Pancreas (tissue), 10 donors: ENCODE measurements around the gene SIL1. TPM values are rescaled to one million over a fixed set of nuclear protein-coding genes. Genes with fewer than 3 reads are reported as not detected.
A peak's percentile ranks its signal among the peaks of the same experiment; 100 is the strongest.
"Not testable (repeated sequence)": the region's sequence is repeated elsewhere in the genome, so short reads cannot be mapped to it uniquely, and the experiment has no call there.

Experiments used
- ATAC-seq, 4 donors: fragments of 200-7000 bp; cut with Tn5 transposase; one replicate each; pipeline versions ENCODE4 v1.8.0 to v1.9.1; 2020; ENCODE audit warnings: mild to moderate bottlenecking in 4 of 4, moderate library complexity in 4 of 4
- DNase-seq, 6 donors: peaks; one replicate each; pipeline ENCODE4 v3.0.0-alpha.2; 2020
- FAIRE-seq: peaks from 2 replicates; lab custom pipeline; 2012; peaks lifted over from hg19 to GRCh38; lab: Jason Lieb, UNC
- H3K27ac ChIP-seq, 4 donors: fragments of 200-600 bp; sonication (generic); 1 replicate in 3 of 4; 2 replicates in 1 of 4; pipeline versions ENCODE4 v1.5.0 to v1.8.0; 2020
- H3K27me3 ChIP-seq, 4 donors: fragments of 200-600 bp; one replicate each; pipeline ENCODE4 v1.8.0; 2021
- H3K36me3 ChIP-seq, 3 donors: fragments of 200-600 bp; sonication (generic) in 1 of 3; one replicate each; pipeline versions ENCODE4 v1.5.0 to v1.8.0; 2020 to 2021
- H3K4me1 ChIP-seq, 3 donors: fragments of 200-600 bp; one replicate each; pipeline ENCODE4 v1.8.0; 2021
- H3K4me3 ChIP-seq, 4 donors: fragments of 200-600 bp; sonication (generic) in 2 of 4; one replicate each; pipeline versions ENCODE4 v1.5.0 to v1.8.0; 2020 to 2021
- H3K9me3 ChIP-seq, 4 donors: fragments of 200-600 bp; one replicate each; pipeline ENCODE4 v1.8.0; 2021
- CTCF ChIP-seq, 4 donors: fragments of 200-600 bp; sonication (generic) in 3 of 4; IDR thresholded peaks; one replicate each; pipeline versions ENCODE4 v1.5.0 to v1.8.0; 2021; ENCODE audit warnings: antibody characterized with exemption in 4 of 4
- WGBS, 2 donors: extraction: QIAGEN DNeasy Blood & Tissue Kit; methylation state at CpG; one replicate each; pipeline ENCODE4 v1.1.7; 2013; 5-methylcytosine and 5-hydroxymethylcytosine counted together
- intact Hi-C, 3 donors: fragments of 100-400 bp; cut with DNase I; formaldehyde crosslinking; loops; one replicate each; pipeline versions ENCODE4 v1.11.1 to v1.14.2; 2022
- polyA plus RNA-seq, 2 donors: library from polyadenylated mRNA; stranded (reverse); fragments of 200-250 nt; gene quantifications; one replicate each; pipeline ENCODE4 v1.2.3, GENCODE V29; 2013
- total RNA-seq, 6 donors: library from RNA; stranded (reverse); fragmentation: NEBNext Ultra II Directional in 4 of 6; extraction: Animal tissue kit (Norgen Biotek cat#: 25700) in 4 of 6; gene quantifications; one replicate each; pipeline versions ENCODE4 v1.2.1 to v1.2.4, GENCODE V29; 2021 to 2023
- donor health status: healthy with polysubstance abuse.
- donor health status: DM: no; HTN: no; CAD: no; lungs with moderate emphysema.
- donor health status: DM: no; HTN: no; CAD: no.
- donor health status: control.
- donor health status: control.
- donor health status: Bipolar disorder and iron deficiency.
- donor health status: DM: yes; HTN: yes; CAD: no.
- donor health status: DM: no; HTN: no; CAD: no.
- donor health status: DM: no; HTN: no; CAD: no.
- donor health status: DM: yes; HTN: yes; CAD: no.

SIL1 gene
- total and polyA plus RNA-seq, 8 donors, result 38.6 to 119 (median 55.0) TPM

- intact Hi-C loops, result no loop called here
- no peak overlapping the region for H3K4me3 ChIP-seq
- FAIRE-seq (no peak), DNase-seq (no peak), ATAC-seq (no peak)
- peaks cover 0 to 13% (median 13%) of the 10 kb centered on the region in 3 donors for H3K4me1 ChIP-seq
- 44 to 54% methylated on average over 8 of the region's 8 CpGs for WGBS, 2 donors
- H3K9me3 ChIP-seq, result no peaks in the 10 kb centered on the region
- no peaks in the 10 kb centered on the region for H3K27me3 ChIP-seq
- TF ChIP-seq CTCF (IDR thresholded peaks at IDR 0.05), result no peak
- peaks cover 5 to 55% (median 40%) of the 10 kb centered on the region in 3 donors for H3K36me3 ChIP-seq
- H3K27ac ChIP-seq, result peak overlapping the region in 2 of 4 donors; percentile 41 to 48
These were observed 270.6 kb downstream of the SIL1 start for GRCh38 chr5:138927544-138927943.

DNA sequence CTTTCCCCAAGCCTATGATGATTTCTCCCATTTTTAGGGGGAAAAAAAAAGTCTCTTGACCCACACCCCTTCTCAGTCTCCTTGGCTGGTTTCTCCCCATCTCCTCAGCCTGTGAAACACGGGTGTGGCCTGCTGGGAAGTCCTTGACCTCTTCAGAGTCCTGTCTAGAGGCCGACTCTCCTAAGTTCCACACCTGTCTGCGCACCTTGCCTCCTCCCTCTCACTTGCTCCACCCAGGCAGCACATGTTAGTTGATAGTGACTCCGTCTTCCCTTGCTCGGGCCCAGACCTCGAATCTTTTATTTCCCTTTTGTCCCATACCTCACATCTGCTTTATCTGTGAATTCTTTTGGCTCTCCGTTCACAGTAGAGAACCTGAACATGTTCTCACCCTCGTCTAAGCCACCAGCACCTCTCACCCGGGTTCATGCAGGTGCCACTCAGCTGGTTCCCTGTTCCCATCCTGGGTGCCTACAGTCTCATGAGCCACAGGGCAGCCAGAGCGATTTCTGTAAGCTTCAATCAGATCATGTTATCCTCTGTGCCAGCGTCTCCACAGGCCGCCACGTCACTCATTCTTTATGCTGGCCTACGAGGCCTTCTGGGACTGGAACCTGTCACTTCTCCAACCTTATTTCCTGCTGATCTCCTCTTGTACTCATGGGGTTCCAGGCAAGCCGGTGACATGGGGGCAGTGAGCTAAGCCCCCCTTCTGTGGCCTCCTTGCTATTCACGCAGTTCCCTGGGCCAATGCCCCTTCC lies 271.3 kb downstream of the SIL1 start:
- 69% methylated on average over 16 of the region's 16 CpGs for whole genome bisulfite sequencing, 2 donors
- no peaks in the 10 kb centered on the region for H3K27me3 ChIP-seq
- no peak for TF ChIP-seq CTCF (IDR thresholded peaks at IDR 0.05)
- peaks cover 0 to 13% (median 13%) of the 10 kb centered on the region in 3 donors for H3K4me1 ChIP-seq
- FAIRE-seq (no peak), DNase-seq (no peak), ATAC-seq (no peak)
- H3K27ac ChIP-seq, result peak overlapping the region in 1 of 4 donors; percentile 41
- intact Hi-C loops, result no loop called here
- H3K36me3 ChIP-seq, result peaks cover 5 to 49% (median 37%) of the 10 kb centered on the region in 3 donors
- no peaks in the 10 kb centered on the region for H3K9me3 ChIP-seq
- no peak overlapping the region for H3K4me3 ChIP-seq

- 92 to 96% methylated on average over 11 of the region's 11 CpGs for WGBS, 2 donors
- H3K36me3 ChIP-seq, result peaks cover 5 to 43% (median 31%) of the 10 kb centered on the region in 3 donors
- H3K4me1 ChIP-seq, result peaks cover 0 to 13% (median 13%) of the 10 kb centered on the region in 3 donors
- ATAC-seq, result no peak
- no peak overlapping the region for H3K27ac ChIP-seq
- H3K27me3 ChIP-seq, result no peaks in the 10 kb centered on the region
- TF ChIP-seq CTCF (IDR thresholded peaks at IDR 0.05), result no peak
- FAIRE-seq, result no peak
- intact Hi-C loops, result no loop called here
- DNase-seq, result peak in 1 of 6 donors; percentile 49
- no peak overlapping the region for H3K4me3 ChIP-seq
- H3K9me3 ChIP-seq, result no peaks in the 10 kb centered on the region
These were observed 271.9 kb downstream of the SIL1 start for GRCh38 chr5:138926257-138926656.

DNA sequence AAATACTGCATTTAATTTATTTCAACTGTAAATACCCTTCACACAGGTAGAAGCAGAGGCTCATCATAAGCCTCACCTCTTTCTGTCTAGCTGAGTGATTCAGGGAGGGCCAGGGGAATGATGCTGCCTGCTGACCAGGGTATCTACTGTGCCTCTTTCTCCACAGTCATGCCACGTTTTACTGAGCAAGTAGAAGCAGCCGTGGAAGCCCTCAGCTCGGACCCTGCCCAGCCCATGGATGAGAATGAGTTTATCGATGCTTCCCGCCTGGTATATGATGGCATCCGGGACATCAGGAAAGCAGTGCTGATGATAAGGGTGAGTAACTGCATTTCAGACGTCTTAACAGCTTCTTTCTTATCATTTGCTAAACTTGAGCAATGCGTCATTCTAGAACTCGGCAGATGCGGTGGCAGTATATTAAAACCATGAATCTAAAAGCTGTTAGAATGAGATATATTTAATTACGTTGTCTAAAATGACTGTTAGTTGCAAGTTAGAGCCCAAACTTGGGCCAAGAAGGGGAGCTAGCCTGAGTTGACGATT lies 273.0 kb downstream of the SIL1 start:
- no peak for TF ChIP-seq CTCF (IDR thresholded peaks at IDR 0.05)
- no peak for FAIRE-seq
- 87 to 89% methylated on average over 12 of the region's 12 CpGs for WGBS, 2 donors
- H3K9me3 ChIP-seq, result no peaks in the 10 kb centered on the region
- intact Hi-C loops, result no loop called here
- H3K27ac ChIP-seq, result no peak overlapping the region
- H3K4me1 ChIP-seq, result peaks cover 0 to 13% (median 13%) of the 10 kb centered on the region in 3 donors
- no peak for ATAC-seq
- no peak overlapping the region for H3K4me3 ChIP-seq
- H3K27me3 ChIP-seq, result no peaks in the 10 kb centered on the region
- H3K36me3 ChIP-seq, result peaks cover 0 to 34% (median 20%) of the 10 kb centered on the region in 3 donors
- DNase-seq, result no peak

GRCh38 chr5:138922494-138922893 lies 275.7 kb downstream of the SIL1 start:
- no peak overlapping the region for H3K27ac ChIP-seq

GRCh38 chr5:138921362-138921761 lies 276.8 kb downstream of the SIL1 start:
- H3K27me3 ChIP-seq, intact Hi-C loops, H3K4me1 ChIP-seq, H3K27ac ChIP-seq, FAIRE-seq, H3K4me3 ChIP-seq, H3K9me3 ChIP-seq, DNase-seq, ATAC-seq: not testable (repeated sequence)
- H3K36me3 ChIP-seq, result peaks cover 0 to 21% (median 15%) of the 10 kb centered on the region in 3 donors
- 92 to 98% methylated on average over 2 of the region's 2 CpGs for WGBS, 2 donors

More at GRCh38 chr5:138922494-138922893, 275.7 kb downstream of the SIL1 start:
- Histone ChIP-seq H3K9me3 (no peaks in the 10 kb centered on the region), H3K4me3 (no peak overlapping the region), H3K4me1 (peaks cover 0 to 1% (median under 1%) of the 10 kb centered on the region in 3 donors), H3K36me3 (peaks cover 0 to 24% (median 15%) of the 10 kb centered on the region in 3 donors), H3K27me3 (no peaks in the 10 kb centered on the region)
- FAIRE-seq, result no peak
- ATAC-seq, result no peak
- WGBS, 2 donors, result 95 to 97% methylated on average over 2 of the region's 2 CpGs
- TF ChIP-seq CTCF (IDR thresholded peaks at IDR 0.05), result no peak
- no peak for DNase-seq
- intact Hi-C loops, result no loop called here
